ENCODE measurements around the gene MDM2. TPM values are rescaled to one million over a fixed set of nuclear protein-coding genes. Genes with fewer than 3 reads are reported as not detected.
A peak's percentile ranks its signal among the peaks of the same experiment; 100 is the strongest.

The MDM2 gene
- total and polyA plus RNA-seq, 2 of the 13 experiments (the other 11 are each of a cell fraction or from before 2014, with no cell fraction given), result 29.3 to 314 TPM

DNA sequence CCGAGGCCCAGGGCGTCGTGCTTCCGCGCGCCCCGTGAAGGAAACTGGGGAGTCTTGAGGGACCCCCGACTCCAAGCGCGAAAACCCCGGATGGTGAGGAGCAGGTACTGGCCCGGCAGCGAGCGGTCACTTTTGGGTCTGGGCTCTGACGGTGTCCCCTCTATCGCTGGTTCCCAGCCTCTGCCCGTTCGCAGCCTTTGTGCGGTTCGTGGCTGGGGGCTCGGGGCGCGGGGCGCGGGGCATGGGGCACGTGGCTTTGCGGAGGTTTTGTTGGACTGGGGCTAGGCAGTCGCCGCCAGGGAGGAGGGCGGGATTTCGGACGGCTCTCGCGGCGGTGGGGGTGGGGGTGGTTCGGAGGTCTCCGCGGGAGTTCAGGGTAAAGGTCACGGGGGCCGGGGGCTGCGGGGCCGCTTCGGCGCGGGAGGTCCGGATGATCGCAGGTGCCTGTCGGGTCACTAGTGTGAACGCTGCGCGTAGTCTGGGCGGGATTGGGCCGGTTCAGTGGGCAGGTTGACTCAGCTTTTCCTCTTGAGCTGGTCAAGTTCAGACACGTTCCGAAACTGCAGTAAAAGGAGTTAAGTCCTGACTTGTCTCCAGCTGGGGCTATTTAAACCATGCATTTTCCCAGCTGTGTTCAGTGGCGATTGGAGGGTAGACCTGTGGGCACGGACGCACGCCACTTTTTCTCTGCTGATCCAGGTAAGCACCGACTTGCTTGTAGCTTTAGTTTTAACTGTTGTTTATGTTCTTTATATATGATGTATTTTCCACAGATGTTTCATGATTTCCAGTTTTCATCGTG, 612 bp downstream of the MDM2 start (continued):
- TF ChIP-seq, protein P1, sequence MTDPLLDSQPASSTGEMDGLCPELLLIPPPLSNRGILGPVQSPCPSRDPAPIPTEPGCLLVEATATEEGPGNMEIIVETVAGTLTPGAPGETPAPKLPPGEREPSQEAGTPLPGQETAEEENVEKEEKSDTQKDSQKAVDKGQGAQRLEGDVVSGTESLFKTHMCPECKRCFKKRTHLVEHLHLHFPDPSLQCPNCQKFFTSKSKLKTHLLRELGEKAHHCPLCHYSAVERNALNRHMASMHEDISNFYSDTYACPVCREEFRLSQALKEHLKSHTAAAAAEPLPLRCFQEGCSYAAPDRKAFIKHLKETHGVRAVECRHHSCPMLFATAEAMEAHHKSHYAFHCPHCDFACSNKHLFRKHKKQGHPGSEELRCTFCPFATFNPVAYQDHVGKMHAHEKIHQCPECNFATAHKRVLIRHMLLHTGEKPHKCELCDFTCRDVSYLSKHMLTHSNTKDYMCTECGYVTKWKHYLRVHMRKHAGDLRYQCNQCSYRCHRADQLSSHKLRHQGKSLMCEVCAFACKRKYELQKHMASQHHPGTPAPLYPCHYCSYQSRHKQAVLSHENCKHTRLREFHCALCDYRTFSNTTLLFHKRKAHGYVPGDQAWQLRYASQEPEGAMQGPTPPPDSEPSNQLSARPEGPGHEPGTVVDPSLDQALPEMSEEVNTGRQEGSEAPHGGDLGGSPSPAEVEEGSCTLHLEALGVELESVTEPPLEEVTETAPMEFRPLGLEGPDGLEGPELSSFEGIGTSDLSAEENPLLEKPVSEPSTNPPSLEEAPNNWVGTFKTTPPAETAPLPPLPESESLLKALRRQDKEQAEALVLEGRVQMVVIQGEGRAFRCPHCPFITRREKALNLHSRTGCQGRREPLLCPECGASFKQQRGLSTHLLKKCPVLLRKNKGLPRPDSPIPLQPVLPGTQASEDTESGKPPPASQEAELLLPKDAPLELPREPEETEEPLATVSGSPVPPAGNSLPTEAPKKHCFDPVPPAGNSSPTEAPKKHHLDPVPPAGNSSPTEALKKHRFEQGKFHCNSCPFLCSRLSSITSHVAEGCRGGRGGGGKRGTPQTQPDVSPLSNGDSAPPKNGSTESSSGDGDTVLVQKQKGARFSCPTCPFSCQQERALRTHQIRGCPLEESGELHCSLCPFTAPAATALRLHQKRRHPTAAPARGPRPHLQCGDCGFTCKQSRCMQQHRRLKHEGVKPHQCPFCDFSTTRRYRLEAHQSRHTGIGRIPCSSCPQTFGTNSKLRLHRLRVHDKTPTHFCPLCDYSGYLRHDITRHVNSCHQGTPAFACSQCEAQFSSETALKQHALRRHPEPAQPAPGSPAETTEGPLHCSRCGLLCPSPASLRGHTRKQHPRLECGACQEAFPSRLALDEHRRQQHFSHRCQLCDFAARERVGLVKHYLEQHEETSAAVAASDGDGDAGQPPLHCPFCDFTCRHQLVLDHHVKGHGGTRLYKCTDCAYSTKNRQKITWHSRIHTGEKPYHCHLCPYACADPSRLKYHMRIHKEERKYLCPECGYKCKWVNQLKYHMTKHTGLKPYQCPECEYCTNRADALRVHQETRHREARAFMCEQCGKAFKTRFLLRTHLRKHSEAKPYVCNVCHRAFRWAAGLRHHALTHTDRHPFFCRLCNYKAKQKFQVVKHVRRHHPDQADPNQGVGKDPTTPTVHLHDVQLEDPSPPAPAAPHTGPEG (CRISPR knock-in tag; IDR thresholded peaks at IDR 0.05), result no peak
- TF ChIP-seq ZNF614 (CRISPR knock-in tag; IDR thresholded peaks at IDR 0.05; ENCODE audit: borderline replicate concordance), result no peak
- TF ChIP-seq KMT2A (CRISPR knock-in tag; IDR thresholded peaks at IDR 0.05), result peak; percentile 61; the same call in 1 of the 2 replicates
- peak; percentile 64; the same call in 1 of the 2 replicates for TF ChIP-seq CREM (IDR thresholded peaks at IDR 0.05)
- TF ChIP-seq CREM (CRISPR knock-in tag; IDR thresholded peaks at IDR 0.05), result no peak
- peak; percentile 27; the same call in 1 of the 2 replicates for TF ChIP-seq CCDC6 (CRISPR knock-in tag; IDR thresholded peaks at IDR 0.05)
- TF ChIP-seq YEATS4 (CRISPR knock-in tag; IDR thresholded peaks at IDR 0.05; ENCODE audit: borderline replicate concordance), result peak; percentile 9; the same call in 1 of the 2 replicates
- no peak for TF ChIP-seq ATM (IDR thresholded peaks at IDR 0.05; ENCODE audit: borderline replicate concordance)
- no peak; the same call in 1 of the 2 replicates for TF ChIP-seq ZNF160 (CRISPR knock-in tag; IDR thresholded peaks at IDR 0.05)
- TF ChIP-seq, protein P2, sequence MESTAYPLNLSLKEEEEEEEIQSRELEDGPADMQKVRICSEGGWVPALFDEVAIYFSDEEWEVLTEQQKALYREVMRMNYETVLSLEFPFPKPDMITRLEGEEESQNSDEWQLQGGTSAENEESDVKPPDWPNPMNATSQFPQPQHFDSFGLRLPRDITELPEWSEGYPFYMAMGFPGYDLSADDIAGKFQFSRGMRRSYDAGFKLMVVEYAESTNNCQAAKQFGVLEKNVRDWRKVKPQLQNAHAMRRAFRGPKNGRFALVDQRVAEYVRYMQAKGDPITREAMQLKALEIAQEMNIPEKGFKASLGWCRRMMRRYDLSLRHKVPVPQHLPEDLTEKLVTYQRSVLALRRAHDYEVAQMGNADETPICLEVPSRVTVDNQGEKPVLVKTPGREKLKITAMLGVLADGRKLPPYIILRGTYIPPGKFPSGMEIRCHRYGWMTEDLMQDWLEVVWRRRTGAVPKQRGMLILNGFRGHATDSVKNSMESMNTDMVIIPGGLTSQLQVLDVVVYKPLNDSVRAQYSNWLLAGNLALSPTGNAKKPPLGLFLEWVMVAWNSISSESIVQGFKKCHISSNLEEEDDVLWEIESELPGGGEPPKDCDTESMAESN (CRISPR knock-in tag; conservative IDR thresholded peaks at IDR 0.05), result no peak
- TF ChIP-seq ZNF430 (CRISPR knock-in tag; IDR thresholded peaks at IDR 0.05), result no peak
- TF ChIP-seq SRSF4 (IDR thresholded peaks at IDR 0.05; ENCODE audit: low read depth, low read length, poor library complexity, severe bottlenecking), result no peak
- TF ChIP-seq, protein P3, sequence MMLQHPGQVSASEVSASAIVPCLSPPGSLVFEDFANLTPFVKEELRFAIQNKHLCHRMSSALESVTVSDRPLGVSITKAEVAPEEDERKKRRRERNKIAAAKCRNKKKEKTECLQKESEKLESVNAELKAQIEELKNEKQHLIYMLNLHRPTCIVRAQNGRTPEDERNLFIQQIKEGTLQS (CRISPR knock-in tag; IDR thresholded peaks at IDR 0.05), result 0 out of 2 replicates have a peak, but pooled peaks have one; percentile 48
- peak; percentile 82 for TF ChIP-seq HOXA3 (CRISPR knock-in tag; IDR thresholded peaks at IDR 0.05)
- TF ChIP-seq U2AF1 (optimal IDR thresholded peaks at IDR 0.05; ENCODE audit: low read depth, low read length), result no peak
- no peak for TF ChIP-seq TCF7L2 (IDR thresholded peaks at IDR 0.05; ENCODE audit: low read depth, low read length)
- TF ChIP-seq ZKSCAN5 (CRISPR knock-in tag; IDR thresholded peaks at IDR 0.05), result no peak
- peak; percentile 95 for TF ChIP-seq SKI (IDR thresholded peaks at IDR 0.05; ENCODE audit: partially characterized antibody)
- TF ChIP-seq, protein P4, sequence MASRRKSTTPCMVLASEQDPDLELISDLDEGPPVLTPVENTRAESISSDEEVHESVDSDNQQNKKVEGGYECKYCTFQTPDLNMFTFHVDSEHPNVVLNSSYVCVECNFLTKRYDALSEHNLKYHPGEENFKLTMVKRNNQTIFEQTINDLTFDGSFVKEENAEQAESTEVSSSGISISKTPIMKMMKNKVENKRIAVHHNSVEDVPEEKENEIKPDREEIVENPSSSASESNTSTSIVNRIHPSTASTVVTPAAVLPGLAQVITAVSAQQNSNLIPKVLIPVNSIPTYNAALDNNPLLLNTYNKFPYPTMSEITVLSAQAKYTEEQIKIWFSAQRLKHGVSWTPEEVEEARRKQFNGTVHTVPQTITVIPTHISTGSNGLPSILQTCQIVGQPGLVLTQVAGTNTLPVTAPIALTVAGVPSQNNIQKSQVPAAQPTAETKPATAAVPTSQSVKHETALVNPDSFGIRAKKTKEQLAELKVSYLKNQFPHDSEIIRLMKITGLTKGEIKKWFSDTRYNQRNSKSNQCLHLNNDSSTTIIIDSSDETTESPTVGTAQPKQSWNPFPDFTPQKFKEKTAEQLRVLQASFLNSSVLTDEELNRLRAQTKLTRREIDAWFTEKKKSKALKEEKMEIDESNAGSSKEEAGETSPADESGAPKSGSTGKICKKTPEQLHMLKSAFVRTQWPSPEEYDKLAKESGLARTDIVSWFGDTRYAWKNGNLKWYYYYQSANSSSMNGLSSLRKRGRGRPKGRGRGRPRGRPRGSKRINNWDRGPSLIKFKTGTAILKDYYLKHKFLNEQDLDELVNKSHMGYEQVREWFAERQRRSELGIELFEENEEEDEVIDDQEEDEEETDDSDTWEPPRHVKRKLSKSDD (CRISPR knock-in tag; IDR thresholded peaks at IDR 0.05; ENCODE audit: low read depth), result no peak

Measured in HepG2 (cell line).